Measurements from ENCODE around the gene EIF4E2.
"Not testable (repeated sequence)": the region's sequence is repeated elsewhere in the genome, so short reads cannot be mapped to it uniquely, and the experiment has no call there.

EIF4E2 gene

DNA sequence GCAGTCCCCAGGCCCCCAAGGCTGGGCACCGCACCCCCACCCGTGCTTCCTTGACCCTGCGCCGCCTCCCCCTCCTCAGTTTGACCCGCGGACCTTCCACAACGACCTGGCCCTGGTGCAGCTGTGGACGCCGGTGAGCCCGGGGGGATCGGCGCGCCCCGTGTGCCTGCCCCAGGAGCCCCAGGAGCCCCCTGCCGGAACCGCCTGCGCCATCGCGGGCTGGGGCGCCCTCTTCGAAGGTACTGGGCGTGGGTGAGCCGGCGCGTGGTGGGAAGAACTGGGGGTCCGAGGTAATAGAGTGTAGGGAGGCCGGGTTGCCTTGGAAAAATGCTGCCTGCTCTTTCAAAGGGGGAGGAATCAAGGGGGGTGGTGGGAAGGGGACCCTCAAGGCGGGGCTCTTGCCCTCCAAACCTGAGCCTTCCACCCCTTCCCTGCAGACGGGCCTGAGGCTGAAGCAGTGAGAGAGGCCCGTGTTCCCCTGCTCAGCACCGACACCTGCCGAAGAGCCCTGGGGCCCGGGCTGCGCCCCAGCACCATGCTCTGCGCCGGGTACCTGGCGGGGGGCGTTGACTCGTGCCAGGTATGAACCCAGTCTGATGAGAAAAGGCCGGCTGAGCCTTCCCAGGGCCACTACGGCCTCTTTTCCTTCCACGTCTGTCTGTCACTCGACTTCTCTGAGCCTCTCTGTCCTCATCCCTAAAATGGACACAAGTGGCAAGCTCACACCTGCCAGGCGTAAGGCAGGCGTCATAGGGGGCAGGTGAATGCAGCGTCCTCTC, 27.7 kb upstream of the EIF4E2 start:
- no peak for DNase-seq

DNA sequence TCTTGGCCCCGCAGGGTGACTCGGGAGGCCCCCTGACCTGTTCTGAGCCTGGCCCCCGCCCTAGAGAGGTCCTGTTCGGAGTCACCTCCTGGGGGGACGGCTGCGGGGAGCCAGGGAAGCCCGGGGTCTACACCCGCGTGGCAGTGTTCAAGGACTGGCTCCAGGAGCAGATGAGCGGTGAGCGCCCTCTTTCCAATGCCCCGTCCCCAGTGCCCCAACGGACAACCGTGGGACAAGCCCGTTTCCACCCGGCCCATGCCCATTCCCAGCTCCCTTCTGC, 27.1 kb upstream of the EIF4E2 start:
- DNase-seq: no peak

DNA sequence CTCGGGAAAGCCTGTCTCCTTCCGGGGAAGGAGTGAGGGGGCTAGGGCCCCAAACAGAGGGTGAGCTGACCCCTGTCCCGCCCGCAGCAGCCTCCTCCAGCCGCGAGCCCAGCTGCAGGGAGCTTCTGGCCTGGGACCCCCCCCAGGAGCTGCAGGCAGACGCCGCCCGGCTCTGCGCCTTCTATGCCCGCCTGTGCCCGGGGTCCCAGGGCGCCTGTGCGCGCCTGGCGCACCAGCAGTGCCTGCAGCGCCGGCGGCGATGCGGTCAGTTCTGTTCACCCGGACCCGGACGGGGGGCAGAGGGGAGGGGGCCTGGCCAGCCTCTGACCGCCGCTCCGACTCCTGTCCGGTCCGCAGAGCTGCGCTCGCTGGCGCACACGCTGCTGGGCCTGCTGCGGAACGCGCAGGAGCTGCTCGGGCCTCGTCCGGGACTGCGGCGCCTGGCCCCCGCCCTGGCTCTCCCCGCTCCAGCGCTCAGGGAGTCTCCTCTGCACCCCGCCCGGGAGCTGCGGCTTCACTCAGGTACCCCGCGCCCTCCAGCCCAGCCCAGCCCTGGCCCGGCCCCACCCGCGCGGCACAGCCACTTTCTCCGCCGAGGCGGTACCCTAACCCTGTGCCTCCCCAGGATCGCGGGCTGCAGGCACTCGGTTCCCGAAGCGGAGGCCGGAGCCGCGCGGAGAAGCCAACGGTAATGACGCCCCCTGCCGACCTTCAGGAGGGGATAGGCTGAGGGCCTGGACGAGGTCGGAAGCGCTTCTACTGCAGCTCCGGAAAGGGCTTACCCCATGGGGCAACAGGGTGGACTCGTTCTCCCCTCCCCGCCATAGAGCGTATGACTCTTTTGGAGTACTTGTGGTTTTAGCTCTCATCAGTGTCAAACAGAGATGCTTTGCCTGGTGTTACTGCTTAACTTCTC, 26.5 kb upstream of the EIF4E2 start:
- peak; percentile 15 for DNase-seq

DNA sequence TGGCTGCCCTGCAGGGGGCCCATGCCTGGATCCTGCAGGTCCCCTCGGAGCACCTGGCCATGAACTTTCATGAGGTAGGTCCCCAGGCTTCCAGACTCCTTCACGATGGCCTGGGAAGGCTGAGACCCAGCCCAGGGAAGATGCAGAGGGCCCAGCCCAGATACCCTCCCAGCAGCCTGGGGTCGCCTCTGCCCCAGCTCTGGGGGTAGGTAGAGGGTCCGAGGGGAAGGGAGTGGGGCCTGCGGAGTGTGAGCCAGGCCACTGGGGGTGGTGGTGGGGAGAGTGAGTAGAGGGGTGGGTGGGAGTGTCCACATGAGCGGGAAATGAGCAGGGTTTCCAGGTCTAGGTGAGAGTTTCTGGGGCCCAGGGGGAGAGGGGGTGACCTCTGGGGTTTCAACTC, 25.7 kb upstream of the EIF4E2 start:
- no peak for DNase-seq

DNA sequence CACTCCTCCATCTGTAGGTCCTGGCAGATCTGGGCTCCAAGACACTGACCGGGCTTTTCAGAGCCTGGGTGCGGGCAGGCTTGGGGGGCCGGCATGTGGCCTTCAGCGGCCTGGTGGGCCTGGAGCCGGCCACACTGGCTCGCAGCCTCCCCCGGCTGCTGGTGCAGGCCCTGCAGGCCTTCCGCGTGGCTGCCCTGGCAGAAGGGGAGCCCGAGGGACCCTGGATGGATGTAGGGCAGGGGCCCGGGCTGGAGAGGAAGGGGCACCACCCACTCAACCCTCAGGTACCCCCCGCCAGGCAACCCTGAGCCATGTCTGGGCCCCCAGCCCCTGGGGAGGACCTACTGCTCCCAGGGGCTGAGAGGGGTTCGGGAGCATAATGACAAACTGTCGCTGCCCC, 25.3 kb upstream of the EIF4E2 start:
- DNase-seq: no peak

DNA sequence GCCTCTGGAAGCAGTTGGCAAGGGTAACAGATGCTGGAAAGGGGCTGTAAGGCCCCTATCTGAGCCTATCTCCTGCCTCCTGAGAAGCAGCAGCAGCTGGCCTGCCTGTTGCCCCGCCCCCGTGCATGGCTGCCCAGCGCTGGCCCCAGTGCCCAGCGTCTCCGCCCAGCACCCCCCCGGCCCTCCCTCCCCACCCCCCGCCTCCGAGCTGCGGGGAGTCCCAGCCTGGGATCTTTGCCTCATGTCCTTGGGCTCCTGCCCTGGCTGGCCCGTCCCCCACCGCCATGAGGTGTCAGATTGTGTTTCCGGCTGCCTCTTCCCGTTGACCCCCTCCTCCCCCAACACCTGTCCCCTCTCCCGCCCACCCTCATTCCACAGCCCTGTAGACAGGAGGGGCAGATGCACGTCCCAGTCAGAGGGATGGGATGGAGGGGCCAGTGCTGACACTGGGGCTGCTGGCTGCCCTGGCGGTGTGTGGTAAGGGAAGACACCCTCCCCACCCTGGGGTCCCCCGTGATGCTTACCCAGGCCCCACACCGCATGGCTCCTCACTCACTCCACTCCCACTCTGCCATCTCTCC, 24.6 kb upstream of the EIF4E2 start, which contains the start of gene CHRND:
CHRND (plus strand) TSS at position 370 of the 581 bp plus-strand sequence; CDS start at position 426, 56 bp downstream.
- no peak for DNase-seq

DNA sequence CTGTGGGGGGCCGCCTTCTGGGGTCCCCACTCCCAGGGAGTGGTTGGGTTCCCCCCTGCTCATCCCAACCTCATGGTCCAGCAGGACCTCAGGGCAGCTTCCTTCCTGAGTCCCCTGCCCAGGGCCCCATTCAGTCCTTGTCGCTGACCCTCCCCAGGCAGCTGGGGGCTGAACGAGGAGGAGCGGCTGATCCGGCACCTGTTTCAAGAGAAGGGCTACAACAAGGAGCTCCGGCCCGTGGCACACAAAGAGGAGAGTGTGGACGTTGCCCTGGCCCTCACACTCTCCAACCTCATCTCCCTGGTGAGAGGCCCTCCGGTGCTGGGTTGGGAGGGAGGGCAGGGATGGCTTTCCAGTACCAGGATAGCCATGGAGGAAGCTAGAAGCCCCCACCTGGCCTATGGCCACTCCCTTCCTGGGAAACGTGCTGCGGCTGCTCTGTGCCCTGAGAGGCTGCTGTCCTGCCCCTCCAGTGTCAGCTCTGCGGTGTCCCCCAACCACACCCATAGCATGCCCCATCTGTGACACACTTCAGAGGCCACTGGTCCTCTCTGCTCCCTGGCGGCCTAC, 24.0 kb upstream of the EIF4E2 start:
- DNase-seq: no peak

DNA sequence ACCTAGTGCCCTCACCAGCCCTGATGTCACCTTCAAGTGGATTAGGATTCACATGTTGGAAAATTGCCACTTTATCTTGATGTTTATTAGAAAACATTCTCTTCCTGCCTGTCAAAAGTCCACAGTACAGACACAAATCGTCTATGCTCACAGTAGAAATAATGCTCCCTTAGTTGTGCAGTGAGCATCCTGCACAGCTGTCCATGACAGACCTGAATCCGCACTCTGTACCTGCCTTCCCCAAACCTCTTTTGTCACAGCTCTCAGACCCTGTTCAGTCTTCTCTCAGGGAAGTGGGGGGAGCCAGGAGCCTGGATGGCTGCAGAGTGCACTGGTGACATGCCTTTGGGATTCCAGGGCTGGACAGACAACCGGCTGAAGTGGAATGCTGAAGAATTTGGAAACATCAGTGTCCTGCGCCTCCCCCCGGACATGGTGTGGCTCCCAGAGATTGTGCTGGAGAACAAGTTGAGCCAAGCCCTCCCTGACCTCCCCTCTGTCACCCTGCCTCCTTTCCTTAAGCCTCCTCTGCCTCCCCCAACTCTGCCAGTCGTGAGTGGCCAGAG, 22.5 kb upstream of the EIF4E2 start:
- DNase-seq: no peak

DNA sequence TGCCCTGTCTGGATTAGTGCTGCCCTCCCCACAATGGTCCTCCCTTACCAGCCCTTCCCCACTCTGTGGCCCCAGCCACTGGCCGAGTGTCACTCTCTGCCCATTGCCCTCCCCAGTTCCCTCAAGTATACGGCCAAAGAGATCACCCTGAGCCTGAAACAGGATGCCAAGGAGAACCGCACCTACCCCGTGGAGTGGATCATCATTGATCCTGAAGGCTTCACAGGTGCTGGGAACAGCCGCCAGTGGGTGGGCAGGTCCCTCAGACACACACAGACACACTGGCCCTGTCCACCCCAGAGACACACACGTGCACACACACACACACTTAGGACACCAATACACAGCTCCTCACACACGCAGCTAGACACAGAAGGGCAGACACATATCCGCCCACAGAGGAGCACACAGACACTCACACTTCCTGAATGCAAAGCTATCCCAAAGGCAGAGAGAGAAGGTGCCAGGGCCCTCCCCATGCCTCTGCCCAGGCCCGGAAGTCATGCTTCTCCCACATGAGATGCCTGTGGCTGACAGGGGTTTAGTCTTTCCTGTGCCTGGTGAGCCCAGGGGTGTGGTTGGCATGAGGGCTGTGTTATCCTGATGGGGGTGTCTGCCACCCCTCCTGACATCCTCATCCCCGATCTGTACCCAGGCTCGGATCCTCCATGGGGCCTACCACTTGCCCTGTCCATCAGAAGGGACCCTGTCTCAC, 21.6 kb upstream of the EIF4E2 start:
- DNase-seq: no peak

DNA sequence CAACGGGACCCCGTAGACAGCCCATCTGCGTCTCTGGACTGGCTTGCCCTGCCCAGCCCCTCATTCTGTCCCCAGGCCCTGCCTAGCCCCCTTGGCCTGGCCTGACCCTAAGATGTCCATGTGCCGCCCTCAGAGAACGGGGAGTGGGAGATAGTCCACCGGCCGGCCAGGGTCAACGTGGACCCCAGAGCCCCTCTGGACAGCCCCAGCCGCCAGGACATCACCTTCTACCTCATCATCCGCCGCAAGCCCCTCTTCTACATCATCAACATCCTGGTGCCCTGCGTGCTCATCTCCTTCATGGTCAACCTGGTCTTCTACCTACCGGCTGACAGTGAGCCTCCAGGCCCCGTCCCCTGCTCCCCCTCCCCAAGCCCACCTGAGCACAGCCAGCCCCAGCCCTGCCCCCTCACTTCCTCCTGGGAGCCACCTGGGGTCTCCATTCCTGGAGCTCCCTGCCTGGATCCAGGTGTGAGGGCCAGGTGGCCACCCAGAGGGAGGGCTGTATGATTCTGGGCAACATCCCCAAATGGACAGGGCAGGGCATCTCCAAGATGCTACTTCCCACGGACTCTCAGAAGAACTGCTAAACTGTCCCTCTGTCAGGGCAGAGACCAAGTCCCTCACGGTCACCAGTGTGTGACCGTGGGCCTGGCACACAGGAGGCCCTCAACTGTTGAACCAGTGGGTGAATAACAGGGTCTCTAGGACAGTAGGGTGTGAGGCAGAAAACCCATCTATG, 20.5 kb upstream of the EIF4E2 start:
- no peak for DNase-seq

DNA sequence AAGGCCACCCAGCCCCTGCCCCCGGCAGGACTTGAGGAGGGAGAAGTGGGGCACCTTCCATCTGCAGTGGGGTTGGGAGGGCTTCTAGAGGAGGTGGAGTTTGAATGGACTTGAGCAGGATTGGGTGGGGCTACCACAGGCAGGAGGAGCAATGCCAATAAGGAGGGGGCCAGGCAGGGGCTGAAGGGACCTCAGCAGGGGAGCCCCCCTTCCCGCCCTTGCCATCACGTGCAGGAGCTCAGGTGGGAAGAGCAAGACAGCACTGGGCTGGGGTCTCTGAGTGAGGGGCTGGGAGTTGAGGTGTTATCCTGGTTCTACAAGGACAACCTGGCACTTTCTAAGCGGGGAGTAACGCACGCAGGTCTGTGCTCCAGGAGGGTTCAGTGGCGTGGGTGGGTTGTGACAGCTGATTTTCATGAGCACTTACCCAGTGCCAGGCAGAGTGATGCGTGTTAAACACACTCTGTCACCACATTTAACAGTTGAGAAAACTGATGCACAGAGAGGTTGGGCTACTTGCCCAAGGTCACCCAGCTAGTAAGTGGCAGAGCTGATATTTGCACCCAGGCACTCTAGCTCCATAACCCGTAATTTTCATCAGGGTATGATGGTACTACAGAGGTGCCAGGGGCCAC, 19.7 kb upstream of the EIF4E2 start:
- no peak for DNase-seq

DNA sequence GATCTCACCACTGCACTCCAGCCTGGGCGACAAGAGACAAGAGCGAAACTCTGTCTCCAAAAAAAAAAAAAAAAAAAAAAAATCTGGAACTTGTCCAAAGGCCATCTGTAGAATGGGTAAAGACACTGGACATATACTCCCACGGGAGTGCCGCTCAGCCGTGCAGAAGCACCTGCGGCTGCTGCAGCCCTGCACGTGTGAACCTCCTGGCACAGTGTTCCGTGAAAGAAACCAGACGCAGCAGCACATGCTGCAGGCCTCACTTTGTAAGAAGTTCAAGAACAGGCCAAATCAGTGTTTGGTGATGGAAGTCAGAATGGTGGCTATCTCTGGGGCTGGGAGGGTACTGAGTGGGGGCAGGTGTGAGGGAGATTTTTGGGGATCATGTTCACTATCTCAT, 18.1 kb upstream of the EIF4E2 start:
- no peak for DNase-seq

DNA sequence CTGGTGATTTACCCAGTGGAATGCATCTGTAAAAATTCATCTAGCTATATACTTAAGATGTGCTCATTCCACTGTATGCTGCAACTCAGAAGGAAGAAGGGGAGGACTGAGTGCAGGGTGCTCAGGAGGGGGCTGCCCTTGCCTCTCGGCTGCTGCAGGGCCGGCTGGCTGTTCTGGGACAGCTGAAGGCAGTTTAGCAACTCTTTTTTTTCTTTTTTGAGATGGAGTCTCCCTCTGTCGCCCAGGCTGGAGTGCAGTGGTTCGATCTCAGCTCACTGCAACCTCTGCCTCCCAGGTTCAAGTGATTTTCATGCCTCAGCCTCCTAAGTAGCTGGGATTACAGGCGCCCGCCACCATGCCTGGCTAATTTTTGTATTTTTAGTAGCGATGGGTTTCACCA, 17.7 kb upstream of the EIF4E2 start:
- not testable (repeated sequence) for DNase-seq

DNA sequence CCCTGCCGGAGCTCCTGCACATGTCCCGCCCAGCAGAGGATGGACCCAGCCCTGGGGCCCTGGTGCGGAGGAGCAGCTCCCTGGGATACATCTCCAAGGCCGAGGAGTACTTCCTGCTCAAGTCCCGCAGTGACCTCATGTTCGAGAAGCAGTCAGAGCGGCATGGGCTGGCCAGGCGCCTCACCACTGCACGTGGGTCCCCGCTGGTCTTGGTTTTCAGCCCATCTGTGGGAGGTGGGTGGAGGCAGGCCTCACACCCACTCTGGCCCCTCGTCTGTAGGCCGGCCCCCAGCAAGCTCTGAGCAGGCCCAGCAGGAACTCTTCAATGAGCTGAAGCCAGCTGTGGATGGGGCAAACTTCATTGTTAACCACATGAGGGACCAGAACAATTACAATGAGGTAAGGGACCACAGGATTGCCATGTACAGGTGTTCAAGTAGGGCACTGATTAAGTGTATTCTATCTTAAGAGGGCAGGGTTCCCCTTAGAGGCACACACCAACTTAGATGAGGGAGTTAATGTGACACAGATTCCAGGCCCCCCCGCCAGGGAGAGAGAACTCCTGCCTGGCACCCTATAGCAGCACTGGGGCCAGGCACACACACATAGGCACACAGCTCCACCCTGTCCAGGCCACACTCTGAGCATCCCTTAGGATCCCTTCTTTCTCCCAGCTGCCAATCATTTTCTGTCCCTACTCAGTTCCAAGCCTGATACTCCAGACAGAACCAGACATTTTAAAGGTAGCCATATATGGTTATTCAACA, 16.4 kb upstream of the EIF4E2 start:
- no peak for DNase-seq

DNA sequence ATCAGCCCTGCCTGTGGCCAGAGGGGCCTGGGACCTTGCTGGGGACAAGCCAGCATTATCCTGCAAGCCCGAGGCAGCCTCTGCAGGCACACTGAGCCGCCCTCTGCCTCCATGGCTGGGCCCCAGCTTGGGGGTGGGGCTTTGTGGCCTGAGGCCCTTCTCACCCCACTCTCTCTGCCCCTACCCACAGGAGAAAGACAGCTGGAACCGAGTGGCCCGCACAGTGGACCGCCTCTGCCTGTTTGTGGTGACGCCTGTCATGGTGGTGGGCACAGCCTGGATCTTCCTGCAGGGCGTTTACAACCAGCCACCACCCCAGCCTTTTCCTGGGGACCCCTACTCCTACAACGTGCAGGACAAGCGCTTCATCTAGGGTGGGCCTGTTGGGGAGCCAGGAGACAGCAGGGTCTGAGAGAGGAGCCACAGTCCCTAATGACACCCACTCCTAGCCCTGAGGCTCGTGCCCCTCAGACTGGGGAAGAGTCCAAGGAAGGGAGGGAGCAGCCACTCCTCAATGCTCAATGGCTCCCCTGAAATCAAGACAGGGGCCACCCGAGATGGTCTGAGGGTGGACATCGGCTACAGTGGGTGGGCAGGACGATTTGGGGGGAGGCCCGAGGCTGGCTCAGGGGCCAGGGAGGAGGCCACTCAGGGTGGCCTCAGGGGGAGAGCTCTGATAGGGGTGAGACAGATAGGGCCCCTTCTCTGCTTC, 15.4 kb upstream of the EIF4E2 start:
- DNase-seq: no peak

DNA sequence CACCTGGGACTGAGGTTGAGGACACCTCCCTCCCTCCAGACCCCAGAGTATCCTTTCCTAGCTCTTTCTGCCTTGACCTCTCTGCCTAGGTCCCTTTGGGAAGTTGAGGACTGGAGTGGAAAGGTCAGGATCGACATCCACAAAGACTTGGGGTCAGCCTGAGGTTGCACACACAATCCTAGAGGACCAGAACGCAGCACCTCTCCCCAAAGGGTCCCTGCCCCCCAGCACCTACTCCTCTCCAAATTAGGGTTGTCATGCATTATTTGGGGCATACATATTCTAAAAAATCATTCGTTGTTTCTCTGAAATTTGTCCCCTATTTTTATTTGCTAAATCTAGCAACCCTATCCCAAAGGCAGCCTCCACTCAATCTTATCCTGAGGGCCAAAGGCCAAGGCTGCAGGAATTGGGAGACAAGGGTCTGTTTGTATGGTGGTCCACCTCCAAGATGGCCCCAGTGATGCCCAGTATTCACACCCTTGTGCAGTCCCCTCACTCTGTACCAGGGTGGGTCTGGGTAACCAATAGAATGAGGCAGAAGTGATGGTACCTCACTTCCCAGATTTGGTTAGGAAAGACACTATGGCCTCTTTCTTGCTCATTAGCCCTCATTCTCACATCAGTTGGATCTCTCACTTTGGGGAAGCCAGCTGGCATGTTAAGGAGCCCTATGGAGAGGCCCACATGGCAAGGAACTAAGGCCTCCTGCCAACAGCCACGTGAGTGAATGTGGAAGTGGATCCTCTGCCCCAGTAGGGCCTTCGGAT, 14.5 kb upstream of the EIF4E2 start:
- DNase-seq: no peak

DNA sequence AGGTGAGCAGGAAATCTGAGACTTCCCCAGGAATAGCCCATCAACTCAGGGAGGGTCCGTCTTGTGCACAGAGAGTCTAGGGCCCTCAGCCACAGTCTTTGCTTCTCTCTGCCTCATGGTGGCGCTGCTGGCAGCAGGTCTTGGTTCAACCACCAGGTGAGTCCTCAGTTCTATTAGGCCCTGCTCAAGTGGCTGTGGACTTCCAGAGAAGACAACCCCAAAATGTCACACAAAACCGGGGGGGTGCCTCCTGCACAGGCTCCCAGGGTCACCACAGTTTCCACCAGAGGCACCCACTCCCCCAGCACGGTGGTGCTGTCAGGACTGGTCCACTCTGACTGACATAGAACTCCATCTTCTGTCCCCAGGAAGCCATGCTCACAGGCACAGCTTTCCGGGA, 13.4 kb upstream of the EIF4E2 start:
- no peak for DNase-seq

DNA sequence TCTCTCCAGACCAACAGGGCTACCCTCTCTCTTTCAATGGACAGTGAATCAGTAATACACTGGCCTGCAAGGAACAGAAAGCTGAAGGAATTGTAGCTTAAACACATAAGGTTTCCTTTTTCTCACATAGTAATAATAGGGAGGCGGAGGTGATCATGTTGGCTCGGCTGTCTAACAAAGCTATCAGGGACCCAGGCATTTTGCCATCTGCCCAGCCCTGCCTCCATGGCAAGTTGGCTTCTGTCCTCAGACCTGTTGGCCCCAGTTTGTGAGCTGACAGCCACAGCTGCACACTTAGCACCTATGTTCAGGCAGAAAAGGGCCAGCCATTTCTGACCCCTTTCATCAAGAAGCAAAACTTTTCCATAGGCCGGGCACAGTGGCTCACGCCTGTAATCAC, 13.0 kb upstream of the EIF4E2 start:
- DNase-seq: no peak

DNA sequence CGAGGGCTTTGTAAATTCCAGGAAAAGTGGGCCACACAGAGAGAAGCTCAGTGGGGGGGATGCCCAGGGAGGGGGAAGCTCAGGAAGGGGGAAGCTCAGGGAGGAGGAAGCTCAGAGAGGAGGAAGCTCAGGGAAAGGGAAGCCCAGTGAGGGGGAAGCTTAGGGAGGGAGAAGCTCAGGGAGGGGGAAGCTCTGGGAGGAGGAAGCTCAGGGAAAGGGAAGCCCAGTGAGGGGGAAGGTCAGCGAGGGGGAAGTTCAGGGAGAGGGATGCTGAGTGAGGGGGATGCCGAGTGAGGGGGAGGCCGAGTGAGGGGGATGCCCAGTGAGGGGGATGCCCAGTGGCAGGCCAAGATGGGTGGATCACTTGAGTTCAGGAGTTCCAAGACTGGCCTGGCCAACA, 11.8 kb upstream of the EIF4E2 start:
- DNase-seq: no peak
